T follicular helper cell (primary cell): Measurements from ENCODE around the gene OR5T2.
"Not testable (repeated sequence)": the region's sequence is repeated elsewhere in the genome, so short reads cannot be mapped to it uniquely, and the experiment has no call there.

Source experiments
- DNase-seq: peaks from one replicate; pipeline ENCODE4 v3.0.0-alpha.2; 2020; ENCODE audit warnings: low read depth
- total RNA-seq, 2 experiments: gene quantifications; one replicate each; lab custom pipeline; 2026; lab: John Stamatoyannopoulos, UW

The OR5T2 gene
- 0 reads per million in 2 experiments for total RNA-seq

GRCh38 chr11:56234155-56234554 is at the start of gene OR5T2:
TSS of gene OR5T2 (minus strand) at chr11:56234255. CDS start at chr11:56233062, 1,193 bp downstream.
- no peak for DNase-seq

- no peak for DNase-seq
Observed at GRCh38 chr11:56273854-56274253, 39.8 kb upstream of the OR5T2 start, which contains the start of gene OR5T1. TSS of gene OR5T1 (plus strand) at chr11:56274154. CDS start at chr11:56275639, 1,485 bp downstream.

- no peak for DNase-seq
Observed at GRCh38 chr11:56271092-56271491, 37.0 kb upstream of the OR5T2 start.

GRCh38 chr11:56251954-56252353 is 17.9 kb upstream of the OR5T2 start, which contains the start of gene OR5T3:
TSS of gene OR5T3 (plus strand) at chr11:56252254. CDS start at chr11:56252254, 0 bp downstream.
- no peak for DNase-seq

- not testable (repeated sequence) for DNase-seq
Observed at GRCh38 chr11:56219735-56220134, 14.3 kb downstream of the OR5T2 start.

- no peak for DNase-seq
Observed at GRCh38 chr11:56214537-56214936, 19.5 kb downstream of the OR5T2 start.

- DNase-seq: no peak
Observed at GRCh38 chr11:56207790-56208189, 26.3 kb downstream of the OR5T2 start.

- DNase-seq: no peak
Observed at GRCh38 chr11:56197367-56197766, 36.7 kb downstream of the OR5T2 start.

- DNase-seq: no peak
Observed at GRCh38 chr11:56196705-56197104, 37.4 kb downstream of the OR5T2 start.

- DNase-seq: no peak
Observed at GRCh38 chr11:56188602-56189001, 45.5 kb downstream of the OR5T2 start.

GRCh38 chr11:56183459-56183858 is 50.6 kb downstream of the OR5T2 start:
- no peak for DNase-seq
